ENCODE measurements around the gene SPIB.

DNA sequence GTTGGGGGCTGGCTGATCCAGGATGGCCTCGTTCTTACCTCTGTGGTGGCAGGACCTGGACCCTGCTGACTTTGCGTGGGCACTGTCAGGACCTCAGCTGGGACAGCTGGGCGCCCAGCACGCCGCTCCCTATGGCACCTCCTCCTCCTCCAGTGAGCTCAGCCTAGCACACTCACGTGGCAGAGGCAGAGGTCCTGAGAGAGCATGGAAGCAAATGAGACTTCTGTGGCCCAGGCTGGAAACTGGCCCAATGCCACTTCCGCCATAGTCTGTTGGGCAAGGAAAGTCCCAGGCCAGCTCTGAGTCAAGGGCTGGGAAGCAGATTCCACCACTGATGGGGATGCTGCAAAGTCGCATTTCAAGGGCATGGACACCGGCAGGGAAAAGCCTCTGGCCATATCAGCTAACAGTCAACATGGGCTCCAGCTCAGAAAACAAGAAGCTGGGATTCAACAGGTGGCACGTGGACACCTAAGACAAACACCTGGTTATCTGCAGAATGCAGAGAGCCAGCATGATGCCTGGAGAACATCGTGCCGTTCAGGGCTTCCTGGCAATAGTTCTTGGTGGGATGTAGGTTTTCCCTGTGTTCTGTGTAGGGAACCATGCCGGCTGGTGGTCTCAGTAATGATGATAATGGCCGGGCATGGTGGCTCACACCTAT lies 30.6 kb downstream of the SPIB start:
- TF ChIP-seq POLR2A (IDR thresholded peaks at IDR 0.05): no peak
- TF ChIP-seq POLR2AphosphoS5 (IDR thresholded peaks at IDR 0.05): no peak
- TF ChIP-seq, protein P1, sequence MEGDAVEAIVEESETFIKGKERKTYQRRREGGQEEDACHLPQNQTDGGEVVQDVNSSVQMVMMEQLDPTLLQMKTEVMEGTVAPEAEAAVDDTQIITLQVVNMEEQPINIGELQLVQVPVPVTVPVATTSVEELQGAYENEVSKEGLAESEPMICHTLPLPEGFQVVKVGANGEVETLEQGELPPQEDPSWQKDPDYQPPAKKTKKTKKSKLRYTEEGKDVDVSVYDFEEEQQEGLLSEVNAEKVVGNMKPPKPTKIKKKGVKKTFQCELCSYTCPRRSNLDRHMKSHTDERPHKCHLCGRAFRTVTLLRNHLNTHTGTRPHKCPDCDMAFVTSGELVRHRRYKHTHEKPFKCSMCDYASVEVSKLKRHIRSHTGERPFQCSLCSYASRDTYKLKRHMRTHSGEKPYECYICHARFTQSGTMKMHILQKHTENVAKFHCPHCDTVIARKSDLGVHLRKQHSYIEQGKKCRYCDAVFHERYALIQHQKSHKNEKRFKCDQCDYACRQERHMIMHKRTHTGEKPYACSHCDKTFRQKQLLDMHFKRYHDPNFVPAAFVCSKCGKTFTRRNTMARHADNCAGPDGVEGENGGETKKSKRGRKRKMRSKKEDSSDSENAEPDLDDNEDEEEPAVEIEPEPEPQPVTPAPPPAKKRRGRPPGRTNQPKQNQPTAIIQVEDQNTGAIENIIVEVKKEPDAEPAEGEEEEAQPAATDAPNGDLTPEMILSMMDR (IDR thresholded peaks at IDR 0.05): no peak

Measured in gastroesophageal sphincter (tissue), 3 donors.